GM21360 (cell line): ENCODE results near the gene DGKI.

Source experiments
- ATAC-seq: cut with Tn5 transposase; IDR thresholded peaks from one replicate; pipeline ENCODE4 v1.9.1; 2021; ENCODE audit warnings: mild to moderate bottlenecking, moderate library complexity; ENCODE audit not compliant: unreplicated experiment

The DGKI gene

GRCh38 chr7:137692399-137692798 is 154.4 kb downstream of the DGKI start:
- ATAC-seq, result no peak

GRCh38 chr7:137691566-137691965 is 155.2 kb downstream of the DGKI start:
- no peak for ATAC-seq

- ATAC-seq, result no peak
Measured at GRCh38 chr7:137690635-137691034, 156.1 kb downstream of the DGKI start.

GRCh38 chr7:137689761-137690160 is 157.0 kb downstream of the DGKI start:
- no peak for ATAC-seq

GRCh38 chr7:137687556-137688265 is 159.1 kb downstream of the DGKI start:
- no peak for ATAC-seq

GRCh38 chr7:137685433-137686164 is 161.2 kb downstream of the DGKI start:
- ATAC-seq, result no peak

- ATAC-seq, result no peak
Measured at GRCh38 chr7:137684776-137685175, 162.0 kb downstream of the DGKI start.

GRCh38 chr7:137684316-137684715 is 162.5 kb downstream of the DGKI start:
- ATAC-seq, result no peak

- ATAC-seq, result no peak
Measured at GRCh38 chr7:137682596-137682995, 164.2 kb downstream of the DGKI start.

GRCh38 chr7:137681657-137682562 is 164.9 kb downstream of the DGKI start:
- no peak for ATAC-seq

- no peak for ATAC-seq
Measured at GRCh38 chr7:137674551-137675409, 172.0 kb downstream of the DGKI start.

GRCh38 chr7:137674048-137674447 is 172.7 kb downstream of the DGKI start:
- ATAC-seq, result no peak

- no peak for ATAC-seq
Measured at GRCh38 chr7:137671920-137672319, 174.9 kb downstream of the DGKI start.

GRCh38 chr7:137670222-137671064 is 176.3 kb downstream of the DGKI start:
- peak; percentile 78 for ATAC-seq

GRCh38 chr7:137669706-137670105 is 177.1 kb downstream of the DGKI start:
- ATAC-seq, result no peak

GRCh38 chr7:137668404-137668803 is 178.4 kb downstream of the DGKI start:
- no peak for ATAC-seq

- no peak for ATAC-seq
Measured at GRCh38 chr7:137667633-137668387, 179.0 kb downstream of the DGKI start.

GRCh38 chr7:137664846-137665245 is 181.9 kb downstream of the DGKI start:
- no peak for ATAC-seq

- no peak for ATAC-seq
Measured at GRCh38 chr7:137661634-137662033, 185.1 kb downstream of the DGKI start.
